ENCODE data around the gene TMED1. TPM values are rescaled to one million over a fixed set of nuclear protein-coding genes. Genes with fewer than 3 reads are reported as not detected.
"Not testable (repeated sequence)": the region's sequence is repeated elsewhere in the genome, so short reads cannot be mapped to it uniquely, and the experiment has no call there.

TMED1 gene
- total and polyA plus RNA-seq, 2 donors (not counting 3 experiments of a cell fraction or from before 2014, with no cell fraction given), result 31.2 to 60.4 TPM

- intact Hi-C loops (cut with micrococcal nuclease), result loop anchor here (5.0 kb wide), 1 partner anchor 57 kb away; the partner anchor contains the start of genes TIMM29 and YIPF2
These were observed 34.5 kb upstream of the TMED1 start for GRCh38 chr19:10870501-10870954.

DNA sequence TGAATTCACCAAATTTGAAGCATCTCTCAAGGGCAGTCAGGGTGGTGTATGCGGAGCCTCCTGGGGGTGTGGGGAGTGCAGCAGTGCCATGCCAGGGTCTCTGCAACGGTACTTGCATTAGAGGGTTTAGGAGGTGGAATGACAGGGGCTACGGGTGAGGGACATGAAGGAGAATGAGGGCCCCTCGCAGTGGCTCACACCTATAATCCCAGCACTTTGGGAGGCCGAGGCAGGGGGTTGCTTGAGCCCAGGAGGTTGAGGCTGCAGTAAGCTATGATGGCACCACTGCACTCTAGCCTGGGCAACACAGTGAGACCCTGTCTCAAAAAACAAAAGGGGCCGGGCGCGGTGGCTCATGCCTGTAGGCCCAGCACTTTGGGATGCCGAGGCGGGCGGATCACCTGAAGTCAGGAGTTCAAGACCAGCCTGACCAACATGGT is 33.9 kb upstream of the TMED1 start:
- H2AFZ ChIP-seq (ENCODE audit: low read depth, low read length); H3K27ac ChIP-seq (ENCODE audit: insufficient read depth, low read depth, low read length); BruUV-seq (replicated peaks); POLR2A ChIA-PET; H3K4me3 ChIP-seq (replicated peaks in 1 of 3; ENCODE audit: insufficient read depth in 1 of 3, low read depth in 1 of 3, low read length in 3 of 3); H3K9me3 ChIP-seq (replicated peaks; ENCODE audit: control insufficient read depth, insufficient read depth, low read length); H3K36me3 ChIP-seq (ENCODE audit: control insufficient read depth in 2 of 2, extremely low read depth in 1 of 2, insufficient read depth in 2 of 2, low read length in 2 of 2); H3K27me3 ChIP-seq (ENCODE audit: control insufficient read depth in 2 of 2, insufficient read depth in 2 of 2, low read length in 2 of 2); H3K4me2 ChIP-seq (ENCODE audit: insufficient read depth, low read length); H4K20me1 ChIP-seq (replicated peaks; ENCODE audit: control insufficient read depth, extremely low read depth, insufficient read depth, low read length); dilution Hi-C loops (cut with MboI; ENCODE audit: extremely low pct_ligation_motif_present, low sequenced_read_pairs); H3K9ac ChIP-seq (replicated peaks; ENCODE audit: extremely low read depth, insufficient read depth, low read length); H3K9me1 ChIP-seq (replicated peaks; ENCODE audit: control insufficient read depth, extremely low read depth, insufficient read depth, low read length); FAIRE-seq; DNase-seq (ENCODE audit: low read depth, low spot score): not testable (repeated sequence)
- CTCF ChIA-PET, result interaction anchor here (1.2 to 2.4 kb wide), 6 partner anchors 9 to 466 kb away, joined by 3 to 36 read pairs (median 15); partner anchors contain the start of genes CDC37 and DNM2
- intact Hi-C loops (cut with micrococcal nuclease), result loop anchor here (5.0 kb wide), 1 partner anchor 57 kb away; the partner anchor contains the start of genes TIMM29 and YIPF2
- Histone ChIP-seq H3K79me2 (ENCODE audit: control insufficient read depth, insufficient read depth, low read length) (peaks cover 29% of the 10 kb centered on the region), H3K4me1 (ENCODE audit: control insufficient read depth, extremely low read depth, insufficient read depth, low read length) (peaks cover 12% of the 10 kb centered on the region)

More at GRCh38 chr19:10870501-10870954, 34.5 kb upstream of the TMED1 start:
- peaks cover 12% of the 10 kb centered on the region for H3K4me1 ChIP-seq (ENCODE audit: control insufficient read depth, extremely low read depth, insufficient read depth, low read length)
- H3K79me2 ChIP-seq (ENCODE audit: control insufficient read depth, insufficient read depth, low read length), result peaks cover 33% of the 10 kb centered on the region
- peak overlapping the region; percentile 86 for H3K9ac ChIP-seq (replicated peaks; ENCODE audit: extremely low read depth, insufficient read depth, low read length)
- DNase-seq (ENCODE audit: low read depth, low spot score) (no peak), FAIRE-seq (no peak)
- peak overlapping the region; percentile 52 for H3K27ac ChIP-seq (ENCODE audit: insufficient read depth, low read depth, low read length)
- H3K27me3 ChIP-seq (ENCODE audit: control insufficient read depth in 2 of 2, insufficient read depth in 2 of 2, low read length in 2 of 2), result no peaks in the 10 kb centered on the region
- dilution Hi-C loops (cut with MboI; ENCODE audit: extremely low pct_ligation_motif_present, low sequenced_read_pairs), result no loop called here
- ChIA-PET CTCF (interaction anchor here (0.5 to 2.4 kb wide), 48 partner anchors 10 to 467 kb away, joined by 3 to 36 read pairs (median 4); partner anchors contain the start of genes CDC37, DNM2, S1PR5 and SLC44A2), POLR2A (no interaction called here)
- H2AFZ ChIP-seq (ENCODE audit: low read depth, low read length), result peak overlapping the region; percentile 100
- no peaks in the 10 kb centered on the region for H3K9me3 ChIP-seq (replicated peaks; ENCODE audit: control insufficient read depth, insufficient read depth, low read length)
- peak overlapping the region; percentile 59 to 81 (median 60) for H3K4me3 ChIP-seq (replicated peaks in 1 of 3; ENCODE audit: insufficient read depth in 1 of 3, low read depth in 1 of 3, low read length in 3 of 3)
- H3K36me3 ChIP-seq (ENCODE audit: control insufficient read depth in 2 of 2, extremely low read depth in 1 of 2, insufficient read depth in 2 of 2, low read length in 2 of 2), result no peaks in the 10 kb centered on the region
- no peaks in the 10 kb centered on the region for H4K20me1 ChIP-seq (replicated peaks; ENCODE audit: control insufficient read depth, extremely low read depth, insufficient read depth, low read length)
- TF ChIP-seq POLR2A (IDR thresholded peaks at IDR 0.05; ENCODE audit: low read depth, low read length) (peak; percentile 37), POLR2AphosphoS5 (IDR thresholded peaks at IDR 0.05; ENCODE audit: insufficient read depth, low read depth, low read length) (no peak)
- H3K4me2 ChIP-seq (ENCODE audit: insufficient read depth, low read length), result peak overlapping the region; percentile 96
- BruUV-seq (replicated peaks), result TSS peak; percentile 31
- no peaks in the 10 kb centered on the region for H3K9me1 ChIP-seq (replicated peaks; ENCODE audit: control insufficient read depth, extremely low read depth, insufficient read depth, low read length)

Data from endothelial cell of umbilical vein (primary cell).